Activated naive CD4-positive, alpha-beta T cell treated with anti-CD3 and anti-CD28 coated beads for 36 hours (primary cell): ENCODE measurements around the gene ARL4A. TPM values are rescaled to one million over a fixed set of nuclear protein-coding genes. Genes with fewer than 3 reads are reported as not detected.

Experiments
- CTCF ChIA-PET: fragments of 350-600 bp; sonication (Branson Sonifier 250); formaldehyde crosslinking; loops from one replicate; lab custom pipeline; 2021; ENCODE audit warnings: antibody characterized with exemption; lab: Charles Lee
- DNase-seq: peaks from one replicate; pipeline ENCODE4 v3.0.0-alpha.2; 2020
- H3K27ac Mint-ChIP-seq: one replicate; pipeline ENCODE4 v1.8.0; 2021; ENCODE audit warnings: mild to moderate bottlenecking, mixed read lengths
- H3K27me3 Mint-ChIP-seq: one replicate; pipeline ENCODE4 v1.8.0; 2021; ENCODE audit warnings: low read depth, mixed read lengths
- H3K36me3 Mint-ChIP-seq: one replicate; pipeline ENCODE4 v1.8.0; 2021; ENCODE audit warnings: low read depth, mixed read lengths
- H3K4me1 Mint-ChIP-seq: one replicate; pipeline ENCODE4 v1.8.0; 2021; ENCODE audit warnings: low read depth, mixed read lengths
- H3K4me3 Mint-ChIP-seq: one replicate; pipeline ENCODE4 v1.8.0; 2021; ENCODE audit warnings: mild to moderate bottlenecking, moderate library complexity, mixed read lengths
- H3K9me3 Mint-ChIP-seq: one replicate; pipeline ENCODE4 v1.8.0; 2021; ENCODE audit warnings: mixed read lengths
- intact Hi-C: fragments of 100-400 bp; cut with micrococcal nuclease; formaldehyde crosslinking; loops from one replicate; pipeline ENCODE4 v1.15.1; 2023
- total RNA-seq, 2 experiments: library from RNA; stranded (reverse); gene quantifications; one replicate each; pipeline ENCODE4 v1.2.3, GENCODE V29; 2021

ARL4A gene
- total RNA-seq, 2 experiments from 2014 or later: 8.1 to 10.0 TPM

GRCh38 chr7:12709726-12710502 is 22.5 kb downstream of the ARL4A start:
- no peaks in the 10 kb centered on the region for H3K27me3 Mint-ChIP-seq
- no peaks in the 10 kb centered on the region for H3K36me3 Mint-ChIP-seq
- H3K4me3 Mint-ChIP-seq: no peak overlapping the region
- no peak overlapping the region for H3K27ac Mint-ChIP-seq
- no peak for DNase-seq
- intact Hi-C loops: no loop called here
- CTCF ChIA-PET: interaction anchor here (0.7 kb wide), 1 partner anchor 10 kb away, joined by 5 read pairs; no protein-coding TSS in a partner anchor
- H3K4me1 Mint-ChIP-seq: peaks cover 1% of the 10 kb centered on the region
- no peaks in the 10 kb centered on the region for H3K9me3 Mint-ChIP-seq

DNA sequence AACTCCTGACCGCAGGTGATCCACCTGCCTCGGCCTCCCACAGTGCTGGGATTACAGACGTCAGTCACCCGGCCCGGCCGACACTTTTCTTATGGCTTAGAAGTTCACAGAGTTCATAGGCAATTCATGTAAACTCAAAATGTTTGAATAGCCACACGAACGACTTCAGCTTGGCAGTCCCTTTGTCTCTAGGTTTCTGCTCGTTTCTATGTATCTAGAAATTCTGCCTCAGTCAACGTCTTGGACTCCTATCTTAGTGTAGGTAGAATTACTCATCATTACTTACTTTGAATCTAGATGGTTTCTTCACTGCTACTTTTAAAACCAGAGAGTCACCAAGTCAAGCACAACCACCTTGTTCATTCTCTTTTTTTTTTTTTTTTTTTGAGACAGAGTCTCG is 23.7 kb downstream of the ARL4A start:
- peaks cover 11% of the 10 kb centered on the region for H3K4me1 Mint-ChIP-seq
- no peak overlapping the region for H3K4me3 Mint-ChIP-seq
- intact Hi-C loops: no loop called here
- DNase-seq: no peak
- H3K9me3 Mint-ChIP-seq: no peaks in the 10 kb centered on the region
- H3K27me3 Mint-ChIP-seq: no peaks in the 10 kb centered on the region
- H3K36me3 Mint-ChIP-seq: no peaks in the 10 kb centered on the region
- CTCF ChIA-PET: interaction anchor here (0.7 kb wide), 1 partner anchor 215 kb away, joined by 3 read pairs; no protein-coding TSS in a partner anchor
- H3K27ac Mint-ChIP-seq: no peak overlapping the region

DNA sequence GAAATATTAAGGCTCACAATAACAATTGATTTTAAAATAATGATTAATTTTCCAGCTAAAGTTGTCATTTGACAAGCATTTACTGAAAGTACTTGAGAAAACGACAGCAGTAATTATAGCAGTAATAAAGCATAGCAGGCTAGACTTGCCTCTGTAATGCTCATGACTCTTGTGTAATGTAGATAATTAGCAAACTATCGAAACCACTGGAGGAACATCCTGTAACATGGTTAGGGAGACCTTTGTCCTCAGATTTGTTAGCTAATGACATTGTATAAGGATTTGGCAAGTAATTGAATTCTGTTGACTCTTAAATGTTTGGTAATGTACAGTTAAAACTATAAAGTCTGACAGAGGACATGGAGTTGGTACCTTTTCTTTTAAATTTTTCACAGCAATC is 24.8 kb downstream of the ARL4A start:
- H3K9me3 Mint-ChIP-seq: no peaks in the 10 kb centered on the region
- intact Hi-C loops: no loop called here
- peaks cover 13% of the 10 kb centered on the region for H3K4me1 Mint-ChIP-seq
- no peak for DNase-seq
- H3K27me3 Mint-ChIP-seq: no peaks in the 10 kb centered on the region
- CTCF ChIA-PET: interaction anchor here (1.4 kb wide), 1 partner anchor 25 kb away, joined by 3 read pairs; the partner anchor contains the start of gene ARL4A
- no peaks in the 10 kb centered on the region for H3K36me3 Mint-ChIP-seq
- no peak overlapping the region for H3K27ac Mint-ChIP-seq
- no peak overlapping the region for H3K4me3 Mint-ChIP-seq

DNA sequence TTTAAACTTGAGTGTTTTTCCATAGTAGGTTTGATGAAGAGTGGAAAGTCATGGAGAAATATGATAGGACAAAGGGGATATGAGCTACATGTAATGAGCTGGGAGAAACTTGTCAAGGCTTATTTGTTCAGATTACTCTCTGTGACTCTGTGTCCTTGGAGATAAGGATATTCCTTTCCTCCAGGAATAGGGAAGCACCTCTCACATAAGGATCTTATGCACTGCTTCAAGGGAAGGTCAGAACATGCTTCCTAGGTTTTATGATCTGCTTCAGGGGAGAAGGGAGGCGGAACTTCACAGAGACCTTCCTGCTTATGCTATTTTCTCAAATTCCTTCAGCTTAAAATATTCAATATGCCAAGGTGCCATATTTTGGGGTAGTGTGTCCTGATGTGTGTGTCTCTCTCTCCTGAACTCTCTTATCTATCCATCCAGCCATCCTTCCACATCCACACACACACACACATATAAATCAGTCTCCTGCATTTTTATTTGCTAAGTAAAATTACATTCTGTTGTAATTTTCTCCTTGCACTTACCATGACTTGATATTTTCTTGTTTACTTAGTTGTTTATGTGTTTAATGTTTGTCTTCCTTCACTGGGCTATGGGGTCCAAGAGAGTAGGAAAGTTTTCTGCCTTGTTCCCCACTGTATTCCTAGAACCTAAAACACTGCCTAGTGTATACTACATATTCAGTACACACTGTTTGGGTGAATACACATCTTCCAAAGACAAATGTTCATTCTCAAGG is 26.4 kb downstream of the ARL4A start:
- H3K9me3 Mint-ChIP-seq: no peaks in the 10 kb centered on the region
- H3K27me3 Mint-ChIP-seq: no peaks in the 10 kb centered on the region
- H3K36me3 Mint-ChIP-seq: no peaks in the 10 kb centered on the region
- H3K4me1 Mint-ChIP-seq: peaks cover 13% of the 10 kb centered on the region
- no peak overlapping the region for H3K4me3 Mint-ChIP-seq
- no peak for DNase-seq
- CTCF ChIA-PET: no interaction called here
- no peak overlapping the region for H3K27ac Mint-ChIP-seq
- intact Hi-C loops: no loop called here

DNA sequence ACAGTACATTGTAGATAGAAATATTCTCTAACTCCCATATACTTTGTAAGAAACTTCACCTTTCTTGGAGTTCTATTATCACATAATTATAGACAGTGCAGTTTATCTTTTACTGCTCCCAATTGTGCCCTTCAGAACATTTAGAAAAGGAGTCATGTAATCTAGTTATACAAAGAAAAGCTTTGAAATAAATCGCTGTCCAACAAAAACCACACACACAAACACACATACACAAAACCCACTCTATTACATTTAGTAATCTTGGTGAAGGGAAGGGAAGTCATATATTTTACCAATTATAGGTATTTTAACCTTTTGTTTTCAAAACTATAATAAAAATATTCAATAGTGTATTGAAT is 26.9 kb downstream of the ARL4A start:
- peaks cover 16% of the 10 kb centered on the region for H3K4me1 Mint-ChIP-seq
- no peaks in the 10 kb centered on the region for H3K36me3 Mint-ChIP-seq
- CTCF ChIA-PET: no interaction called here
- DNase-seq: no peak
- no peak overlapping the region for H3K27ac Mint-ChIP-seq
- no peaks in the 10 kb centered on the region for H3K9me3 Mint-ChIP-seq
- no peaks in the 10 kb centered on the region for H3K27me3 Mint-ChIP-seq
- H3K4me3 Mint-ChIP-seq: no peak overlapping the region
- intact Hi-C loops: no loop called here

- Mint-ChIP-seq H3K27me3 (no peaks in the 10 kb centered on the region), H3K9me3 (no peaks in the 10 kb centered on the region), H3K4me3 (no peak overlapping the region), H3K27ac (no peak overlapping the region), H3K36me3 (no peaks in the 10 kb centered on the region), H3K4me1 (peaks cover 23% of the 10 kb centered on the region)
- intact Hi-C loops: loop anchor here (1.0 kb wide), 1 partner anchor 14 kb away; no protein-coding TSS in a partner anchor
- CTCF ChIA-PET: interaction anchor here (0.5 kb wide), 1 partner anchor 172 kb away, joined by 3 read pairs; no protein-coding TSS in a partner anchor
- peak; percentile 44 for DNase-seq
Measured at GRCh38 chr7:12715372-12716133, 28.1 kb downstream of the ARL4A start.

DNA sequence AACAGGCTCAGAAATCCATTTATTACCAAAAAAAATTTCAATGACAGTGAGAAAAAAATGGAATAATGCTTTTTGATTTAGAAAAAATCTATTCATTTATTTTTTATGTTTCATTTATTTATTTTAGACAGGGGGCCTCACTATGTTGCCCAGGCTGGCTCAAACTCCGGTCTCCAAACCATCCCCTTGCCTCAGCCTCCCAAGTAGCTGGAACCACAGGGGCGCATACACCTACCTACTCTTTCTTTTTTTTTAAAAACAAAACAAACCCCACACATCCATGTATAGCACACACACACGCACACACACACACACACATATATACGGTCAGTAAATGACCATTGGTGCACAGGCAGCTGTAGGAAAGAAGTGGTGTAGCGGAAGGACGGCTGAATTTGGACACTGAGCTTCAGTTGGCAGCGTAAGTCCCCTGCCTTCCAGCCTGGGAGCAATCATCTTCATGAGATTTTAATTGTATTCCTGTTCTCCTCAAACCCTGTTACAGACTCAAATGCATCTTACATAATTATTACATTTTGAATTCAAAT is 28.8 kb downstream of the ARL4A start:
- intact Hi-C loops: no loop called here
- H3K4me3 Mint-ChIP-seq: no peak overlapping the region
- no peaks in the 10 kb centered on the region for H3K9me3 Mint-ChIP-seq
- CTCF ChIA-PET: interaction anchor here (0.5 kb wide), 1 partner anchor 172 kb away, joined by 3 read pairs; no protein-coding TSS in a partner anchor
- H3K36me3 Mint-ChIP-seq: no peaks in the 10 kb centered on the region
- no peak overlapping the region for H3K27ac Mint-ChIP-seq
- H3K27me3 Mint-ChIP-seq: no peaks in the 10 kb centered on the region
- DNase-seq: no peak
- H3K4me1 Mint-ChIP-seq: peaks cover 23% of the 10 kb centered on the region

DNA sequence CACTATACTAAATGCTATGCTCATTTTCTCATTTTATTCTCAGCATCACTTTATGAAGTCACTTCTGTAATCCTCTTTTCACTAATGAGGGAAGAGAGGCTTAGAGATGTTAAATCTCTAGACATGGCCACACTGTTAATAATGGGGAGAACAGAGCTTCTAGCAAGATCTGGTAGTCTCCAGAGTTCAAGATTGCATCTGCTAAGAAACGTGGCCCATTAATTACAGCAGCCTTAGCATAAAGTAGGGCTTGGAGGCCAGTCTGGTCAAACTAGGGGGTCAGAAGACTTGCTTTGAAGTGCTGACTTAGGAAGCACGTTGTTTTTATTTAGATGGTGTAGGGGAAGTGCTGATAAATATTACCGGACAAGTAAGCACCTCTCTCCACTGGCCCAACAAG is 29.3 kb downstream of the ARL4A start:
- peaks cover 23% of the 10 kb centered on the region for H3K4me1 Mint-ChIP-seq
- H3K4me3 Mint-ChIP-seq: no peak overlapping the region
- H3K27me3 Mint-ChIP-seq: no peaks in the 10 kb centered on the region
- intact Hi-C loops: no loop called here
- no peak overlapping the region for H3K27ac Mint-ChIP-seq
- DNase-seq: no peak
- H3K9me3 Mint-ChIP-seq: no peaks in the 10 kb centered on the region
- CTCF ChIA-PET: no interaction called here
- no peaks in the 10 kb centered on the region for H3K36me3 Mint-ChIP-seq

DNA sequence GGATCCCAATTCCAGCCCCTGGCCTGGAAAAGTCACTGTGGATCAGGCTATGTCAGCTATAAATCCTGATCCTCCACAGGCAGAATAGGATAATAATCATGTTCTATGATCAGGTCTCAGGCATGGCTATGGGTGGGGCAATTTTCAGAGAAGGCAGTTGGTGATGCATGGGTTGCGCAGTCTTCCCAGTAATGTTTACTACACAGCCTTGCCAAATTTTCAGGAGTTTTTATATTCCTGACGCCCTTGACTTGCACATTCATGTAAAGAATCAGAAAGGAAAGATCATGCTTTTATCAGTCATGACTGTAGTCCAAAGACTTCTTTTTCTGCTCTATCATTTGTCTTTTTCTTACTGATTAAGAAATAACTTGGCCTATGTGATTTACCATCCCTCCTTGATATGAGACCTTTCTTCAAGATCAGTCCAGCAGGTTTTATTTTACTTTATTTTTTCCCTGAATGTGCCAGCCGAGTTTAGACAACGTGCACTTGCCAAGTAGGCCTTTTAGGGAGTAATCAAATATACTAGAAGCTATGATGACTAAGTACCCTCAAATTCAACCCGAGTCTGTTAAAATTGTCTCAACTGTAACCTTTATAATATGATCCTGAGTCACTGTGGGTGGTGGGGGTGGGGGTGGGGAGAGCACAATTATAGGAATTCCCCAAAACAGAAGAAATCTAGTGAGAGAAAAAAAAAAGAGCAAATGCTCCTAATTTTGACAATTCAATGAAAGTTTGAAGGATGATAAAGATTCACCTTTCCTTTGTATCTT is 31.9 kb downstream of the ARL4A start:
- DNase-seq: no peak
- H3K4me3 Mint-ChIP-seq: no peak overlapping the region
- H3K27me3 Mint-ChIP-seq: no peaks in the 10 kb centered on the region
- intact Hi-C loops: loop anchor here (1.0 kb wide), 1 partner anchor 33 kb away; no protein-coding TSS in a partner anchor
- H3K9me3 Mint-ChIP-seq: no peaks in the 10 kb centered on the region
- CTCF ChIA-PET: interaction anchor here (0.5 to 1.0 kb wide), 2 partner anchors 10 to 32 kb away, joined by 3 to 5 read pairs; partner anchors contain the start of gene ARL4A
- peaks cover 25% of the 10 kb centered on the region for H3K4me1 Mint-ChIP-seq
- no peak overlapping the region for H3K27ac Mint-ChIP-seq
- H3K36me3 Mint-ChIP-seq: no peaks in the 10 kb centered on the region

DNA sequence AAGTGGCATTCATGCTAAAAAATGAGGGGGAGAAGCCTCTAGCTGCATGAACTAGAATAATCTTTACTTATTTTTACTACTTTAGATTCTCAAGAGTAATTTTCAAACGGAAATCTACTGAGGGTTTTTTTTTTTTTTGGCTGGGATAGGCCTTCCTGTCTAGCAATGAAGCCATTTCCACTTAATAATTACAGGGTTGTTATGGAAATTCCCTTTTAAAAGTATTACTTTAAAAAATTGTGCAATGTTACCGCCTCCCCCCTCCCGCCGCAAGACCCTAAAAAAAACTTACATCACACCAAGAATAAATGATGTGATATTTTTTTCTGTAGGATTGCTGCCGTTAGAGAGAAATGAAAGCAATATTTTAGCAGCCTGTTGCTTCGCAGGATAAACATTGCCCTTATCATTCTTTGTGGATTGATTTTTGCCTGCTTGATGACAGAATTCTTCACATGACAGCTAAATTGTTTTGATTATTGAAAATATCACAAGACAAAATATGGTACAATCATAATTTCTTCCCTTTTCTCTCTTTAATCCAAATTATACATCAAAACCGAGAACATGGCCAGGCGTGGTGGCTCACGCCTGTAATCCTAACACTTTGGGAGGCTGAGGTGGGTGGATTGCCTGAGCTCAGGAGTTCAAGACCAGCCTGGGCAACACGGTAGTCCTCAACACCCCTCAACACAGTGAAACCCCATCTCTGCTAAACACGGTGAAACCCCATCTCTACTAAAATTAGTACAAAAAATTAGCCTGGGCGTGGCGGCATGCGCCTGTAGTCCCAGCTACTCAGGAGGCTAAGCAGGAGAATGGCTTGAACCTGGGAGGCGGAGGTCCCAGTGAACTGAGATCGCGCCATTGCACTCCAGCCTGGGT is 32.8 kb downstream of the ARL4A start:
- H3K27me3 Mint-ChIP-seq: no peaks in the 10 kb centered on the region
- no peak overlapping the region for H3K27ac Mint-ChIP-seq
- DNase-seq: no peak
- no peaks in the 10 kb centered on the region for H3K9me3 Mint-ChIP-seq
- H3K4me3 Mint-ChIP-seq: no peak overlapping the region
- intact Hi-C loops: loop anchor here (1.0 kb wide), 1 partner anchor 34 kb away; no protein-coding TSS in a partner anchor
- CTCF ChIA-PET: interaction anchor here (0.5 to 1.0 kb wide), 2 partner anchors 11 to 24 kb away, joined by 3 to 5 read pairs; no protein-coding TSS in a partner anchor
- H3K36me3 Mint-ChIP-seq: no peaks in the 10 kb centered on the region
- H3K4me1 Mint-ChIP-seq: peaks cover 22% of the 10 kb centered on the region
